IMR-90 (cell line): ENCODE results near the gene ANKRD55.

Experiments used
- FOS ChIP-seq: fragments of 150-350 bp; IDR thresholded peaks from 2 replicates; pipeline ENCODE4 v1.6.1; 2016; ENCODE audit warnings: low read depth, low read length
- POLR2A ChIP-seq: IDR thresholded peaks from 2 replicates; pipeline ENCODE4 v1.6.1; 2012; ENCODE audit warnings: mild to moderate bottlenecking, low read depth, low read length

GRCh38 chr5:56155992-56156584 lies 77.0 kb downstream of the ANKRD55 start:
- TF ChIP-seq POLR2A, result no peak
- TF ChIP-seq FOS, result no peak
